ENCODE results near the gene ZNF382.

DNA sequence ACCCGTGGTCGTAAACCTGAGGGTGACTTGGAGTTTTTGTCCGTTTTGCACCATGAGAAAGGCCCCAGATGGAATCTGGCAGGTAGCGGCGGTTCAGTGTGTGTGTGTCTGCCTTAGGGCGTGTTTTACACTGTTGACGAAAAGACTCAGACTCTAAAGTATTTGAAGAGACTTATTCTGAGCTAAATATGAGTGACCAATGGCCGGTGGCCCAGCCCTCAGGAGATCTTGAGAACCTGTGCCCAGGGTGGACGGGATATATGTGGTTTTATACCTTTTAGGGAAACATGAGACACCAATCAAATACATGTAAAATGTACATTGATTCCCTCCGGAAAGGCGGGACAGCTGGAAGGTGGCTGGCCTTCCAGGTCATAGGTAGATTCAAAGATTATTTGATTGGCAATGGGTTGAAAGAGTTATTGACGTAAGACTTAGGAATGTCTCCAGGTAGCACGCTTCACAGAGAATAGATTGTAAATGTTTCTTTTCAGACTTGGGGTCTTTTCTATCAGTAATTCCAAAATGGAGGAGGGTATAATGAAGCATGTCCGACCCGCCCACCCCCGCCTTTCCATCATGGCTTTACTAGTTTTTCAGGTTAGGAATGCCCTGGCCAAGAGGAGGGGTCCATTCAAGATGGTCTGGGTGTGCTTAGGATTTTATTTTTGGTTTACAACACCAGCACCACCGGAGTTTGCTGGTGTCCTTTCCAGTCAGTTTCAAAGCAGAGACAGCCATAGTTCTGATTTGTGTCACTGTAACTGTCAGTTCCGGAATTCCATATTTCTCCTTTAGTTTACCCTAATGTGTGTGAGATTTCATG lies 31.0 kb upstream of the ZNF382 start:
- TF ChIP-seq, protein P1, sequence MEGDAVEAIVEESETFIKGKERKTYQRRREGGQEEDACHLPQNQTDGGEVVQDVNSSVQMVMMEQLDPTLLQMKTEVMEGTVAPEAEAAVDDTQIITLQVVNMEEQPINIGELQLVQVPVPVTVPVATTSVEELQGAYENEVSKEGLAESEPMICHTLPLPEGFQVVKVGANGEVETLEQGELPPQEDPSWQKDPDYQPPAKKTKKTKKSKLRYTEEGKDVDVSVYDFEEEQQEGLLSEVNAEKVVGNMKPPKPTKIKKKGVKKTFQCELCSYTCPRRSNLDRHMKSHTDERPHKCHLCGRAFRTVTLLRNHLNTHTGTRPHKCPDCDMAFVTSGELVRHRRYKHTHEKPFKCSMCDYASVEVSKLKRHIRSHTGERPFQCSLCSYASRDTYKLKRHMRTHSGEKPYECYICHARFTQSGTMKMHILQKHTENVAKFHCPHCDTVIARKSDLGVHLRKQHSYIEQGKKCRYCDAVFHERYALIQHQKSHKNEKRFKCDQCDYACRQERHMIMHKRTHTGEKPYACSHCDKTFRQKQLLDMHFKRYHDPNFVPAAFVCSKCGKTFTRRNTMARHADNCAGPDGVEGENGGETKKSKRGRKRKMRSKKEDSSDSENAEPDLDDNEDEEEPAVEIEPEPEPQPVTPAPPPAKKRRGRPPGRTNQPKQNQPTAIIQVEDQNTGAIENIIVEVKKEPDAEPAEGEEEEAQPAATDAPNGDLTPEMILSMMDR (conservative IDR thresholded peaks at IDR 0.05; ENCODE audit: low read depth, low read length): no peak
- TF ChIP-seq, protein P2, sequence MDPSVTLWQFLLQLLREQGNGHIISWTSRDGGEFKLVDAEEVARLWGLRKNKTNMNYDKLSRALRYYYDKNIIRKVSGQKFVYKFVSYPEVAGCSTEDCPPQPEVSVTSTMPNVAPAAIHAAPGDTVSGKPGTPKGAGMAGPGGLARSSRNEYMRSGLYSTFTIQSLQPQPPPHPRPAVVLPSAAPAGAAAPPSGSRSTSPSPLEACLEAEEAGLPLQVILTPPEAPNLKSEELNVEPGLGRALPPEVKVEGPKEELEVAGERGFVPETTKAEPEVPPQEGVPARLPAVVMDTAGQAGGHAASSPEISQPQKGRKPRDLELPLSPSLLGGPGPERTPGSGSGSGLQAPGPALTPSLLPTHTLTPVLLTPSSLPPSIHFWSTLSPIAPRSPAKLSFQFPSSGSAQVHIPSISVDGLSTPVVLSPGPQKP (IDR thresholded peaks at IDR 0.05; ENCODE audit: borderline replicate concordance, low read depth, low read length): no peak
- TF ChIP-seq POLR2A (IDR thresholded peaks at IDR 0.05; ENCODE audit: low read depth, low read length) (no peak), MXI1 (IDR thresholded peaks at IDR 0.05; ENCODE audit: borderline replicate concordance, low read depth, low read length) (no peak), BHLHE40 (IDR thresholded peaks at IDR 0.05; ENCODE audit: low read depth, low read length) (no peak), MAZ (IDR thresholded peaks at IDR 0.05; ENCODE audit: borderline replicate concordance, low read depth, low read length) (no peak), CHD1 (IDR thresholded peaks at IDR 0.05; ENCODE audit: low read depth, low read length) (no peak), RCOR1 (IDR thresholded peaks at IDR 0.05; ENCODE audit: insufficient replicate concordance, low read length) (no peak), SMC3 (IDR thresholded peaks at IDR 0.05; ENCODE audit: low read depth, low read length) (no peak), RAD21 (IDR thresholded peaks at IDR 0.05; ENCODE audit: low read length) (no peak), CEBPB (IDR thresholded peaks at IDR 0.05; ENCODE audit: low read depth, low read length) (no peak), FOS (IDR thresholded peaks at IDR 0.05; ENCODE audit: low read depth, low read length) (no peak), NFE2L2 (IDR thresholded peaks at IDR 0.05; ENCODE audit: low read depth, low read length) (no peak), MAFK (IDR thresholded peaks at IDR 0.05; ENCODE audit: low read depth, low read length) (no peak)

All from IMR-90 (cell line).